Measurements from ENCODE around the gene EXOC3L4. TPM values are rescaled to one million over a fixed set of nuclear protein-coding genes. Genes with fewer than 3 reads are reported as not detected.
"Not testable (repeated sequence)": the region's sequence is repeated elsewhere in the genome, so short reads cannot be mapped to it uniquely, and the experiment has no call there.

EXOC3L4 gene
- total RNA-seq, 1 donor from 2014 or later = not detected

- no peaks in the 10 kb centered on the region for H3K27me3 ChIP-seq
- TF ChIP-seq, protein P1, sequence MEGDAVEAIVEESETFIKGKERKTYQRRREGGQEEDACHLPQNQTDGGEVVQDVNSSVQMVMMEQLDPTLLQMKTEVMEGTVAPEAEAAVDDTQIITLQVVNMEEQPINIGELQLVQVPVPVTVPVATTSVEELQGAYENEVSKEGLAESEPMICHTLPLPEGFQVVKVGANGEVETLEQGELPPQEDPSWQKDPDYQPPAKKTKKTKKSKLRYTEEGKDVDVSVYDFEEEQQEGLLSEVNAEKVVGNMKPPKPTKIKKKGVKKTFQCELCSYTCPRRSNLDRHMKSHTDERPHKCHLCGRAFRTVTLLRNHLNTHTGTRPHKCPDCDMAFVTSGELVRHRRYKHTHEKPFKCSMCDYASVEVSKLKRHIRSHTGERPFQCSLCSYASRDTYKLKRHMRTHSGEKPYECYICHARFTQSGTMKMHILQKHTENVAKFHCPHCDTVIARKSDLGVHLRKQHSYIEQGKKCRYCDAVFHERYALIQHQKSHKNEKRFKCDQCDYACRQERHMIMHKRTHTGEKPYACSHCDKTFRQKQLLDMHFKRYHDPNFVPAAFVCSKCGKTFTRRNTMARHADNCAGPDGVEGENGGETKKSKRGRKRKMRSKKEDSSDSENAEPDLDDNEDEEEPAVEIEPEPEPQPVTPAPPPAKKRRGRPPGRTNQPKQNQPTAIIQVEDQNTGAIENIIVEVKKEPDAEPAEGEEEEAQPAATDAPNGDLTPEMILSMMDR (IDR thresholded peaks at IDR 0.05) = no peak
- intact Hi-C loops (cut with DNase I) = no loop called here
- H3K36me3 ChIP-seq = no peaks in the 10 kb centered on the region
- no peak overlapping the region for H3K4me3 ChIP-seq
- H3K27ac ChIP-seq = peak overlapping the region; percentile 44 to 59
- peaks cover 0 to 20% of the 10 kb centered on the region in 2 donors for H3K4me1 ChIP-seq
- DNase-seq (ENCODE audit: low spot score in 2 of 2) = peak in 1 of 2 donors; percentile 81
- no peaks in the 10 kb centered on the region for H3K9me3 ChIP-seq
These were observed 23.6 kb downstream of the EXOC3L4 start for GRCh38 chr14:103118018-103118662.

DNA sequence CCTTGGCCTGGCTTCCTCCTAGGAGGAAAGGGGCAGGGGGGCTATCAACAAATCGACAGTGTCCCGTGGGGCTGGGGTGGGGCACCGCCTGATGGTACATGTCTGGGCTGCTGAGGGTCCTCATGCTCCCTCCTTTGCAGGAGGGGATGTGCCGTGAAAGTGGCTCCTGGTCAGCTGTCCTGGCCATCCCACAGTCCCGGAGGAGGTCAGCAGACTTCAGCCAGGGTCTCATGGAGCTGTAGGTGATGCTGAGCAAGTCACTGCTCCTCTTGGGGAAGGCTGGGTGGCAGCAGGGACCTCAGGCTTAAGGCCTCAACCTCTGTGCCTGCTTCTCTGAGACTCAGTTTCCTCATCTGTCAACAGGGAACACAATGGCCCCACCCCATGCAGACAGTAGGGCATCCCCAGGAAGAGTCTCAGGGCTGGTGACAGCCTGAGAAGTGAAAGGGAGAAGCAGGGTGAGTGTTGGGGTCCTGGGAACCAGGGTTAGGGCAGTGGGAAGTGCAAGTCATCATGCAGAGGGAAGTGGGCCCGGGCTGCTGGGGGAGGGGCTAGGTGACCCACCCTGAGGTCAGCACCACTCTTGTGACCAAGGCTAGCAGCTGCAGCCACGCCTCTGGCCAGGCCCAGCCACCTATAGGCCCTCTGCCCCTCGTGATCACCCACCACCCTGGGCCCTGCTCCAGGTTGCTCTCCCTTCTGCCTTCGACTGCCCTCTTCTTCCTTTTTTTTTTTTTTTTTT, 24.3 kb downstream of the EXOC3L4 start:
- peak overlapping the region; percentile 44 to 59 for H3K27ac ChIP-seq
- H3K36me3 ChIP-seq = no peaks in the 10 kb centered on the region
- DNase-seq (ENCODE audit: low spot score in 2 of 2) = peak; percentile 71 to 83
- no peaks in the 10 kb centered on the region for H3K9me3 ChIP-seq
- TF ChIP-seq, protein P1 (IDR thresholded peaks at IDR 0.05) = no peak
- H3K4me1 ChIP-seq = peaks cover 0 to 25% of the 10 kb centered on the region in 2 donors
- no peak overlapping the region for H3K4me3 ChIP-seq
- intact Hi-C loops (cut with DNase I) = no loop called here
- no peaks in the 10 kb centered on the region for H3K27me3 ChIP-seq

- H3K4me1 ChIP-seq = peaks cover 0 to 29% of the 10 kb centered on the region in 2 donors
- H3K27ac ChIP-seq; H3K4me3 ChIP-seq; H3K27me3 ChIP-seq; DNase-seq (ENCODE audit: low spot score in 2 of 2); H3K36me3 ChIP-seq; H3K9me3 ChIP-seq; intact Hi-C loops (cut with DNase I): not testable (repeated sequence)
These were observed 25.0 kb downstream of the EXOC3L4 start for GRCh38 chr14:103119527-103119926.

DNA sequence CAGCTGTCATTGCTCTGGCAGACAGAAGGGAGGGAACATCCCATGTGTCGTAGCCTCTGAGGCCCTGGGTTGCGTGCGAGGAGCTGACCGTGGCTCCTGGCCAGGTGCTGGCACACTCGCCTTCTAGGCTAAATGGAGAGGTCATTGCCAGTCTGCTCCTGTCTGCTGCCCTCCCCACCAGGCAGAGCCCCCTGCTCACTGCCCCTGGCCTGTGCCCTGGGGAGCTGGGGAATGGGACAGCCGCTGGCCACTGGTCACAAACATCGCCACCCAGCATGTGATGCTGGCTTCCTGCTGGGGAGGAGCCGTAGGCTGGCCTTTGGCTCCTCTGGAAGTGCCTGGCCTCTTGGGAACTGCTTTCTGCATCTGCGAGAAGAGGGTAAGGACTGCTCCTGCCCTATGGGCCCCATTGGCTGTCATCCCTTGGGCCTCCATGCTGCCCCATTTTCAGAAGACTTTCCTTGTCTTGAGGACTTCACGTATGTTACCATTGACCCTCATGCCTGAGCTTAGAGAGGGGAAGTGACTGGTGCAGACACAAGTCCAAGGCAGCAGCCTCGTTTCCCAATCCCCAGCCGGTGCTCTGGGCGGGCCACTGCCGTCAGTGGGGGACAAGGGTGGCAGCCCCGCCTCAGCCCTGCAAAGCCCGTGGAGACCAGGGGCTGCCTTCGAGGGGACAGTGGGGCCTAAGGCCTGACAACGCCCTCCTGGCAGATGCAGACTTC, 26.8 kb downstream of the EXOC3L4 start:
- Histone ChIP-seq H3K9me3 (no peaks in the 10 kb centered on the region), H3K4me3 (peak overlapping the region in 1 of 2 donors; percentile 74), H3K27ac (peak overlapping the region; percentile 69 to 86), H3K36me3 (no peaks in the 10 kb centered on the region), H3K4me1 (peaks cover 0 to 30% of the 10 kb centered on the region in 2 donors), H3K27me3 (no peaks in the 10 kb centered on the region)
- DNase-seq (ENCODE audit: low spot score in 2 of 2) = peak in 1 of 2 donors; percentile 78
- TF ChIP-seq, protein P1 (IDR thresholded peaks at IDR 0.05) = no peak
- intact Hi-C loops (cut with DNase I) = no loop called here

DNA sequence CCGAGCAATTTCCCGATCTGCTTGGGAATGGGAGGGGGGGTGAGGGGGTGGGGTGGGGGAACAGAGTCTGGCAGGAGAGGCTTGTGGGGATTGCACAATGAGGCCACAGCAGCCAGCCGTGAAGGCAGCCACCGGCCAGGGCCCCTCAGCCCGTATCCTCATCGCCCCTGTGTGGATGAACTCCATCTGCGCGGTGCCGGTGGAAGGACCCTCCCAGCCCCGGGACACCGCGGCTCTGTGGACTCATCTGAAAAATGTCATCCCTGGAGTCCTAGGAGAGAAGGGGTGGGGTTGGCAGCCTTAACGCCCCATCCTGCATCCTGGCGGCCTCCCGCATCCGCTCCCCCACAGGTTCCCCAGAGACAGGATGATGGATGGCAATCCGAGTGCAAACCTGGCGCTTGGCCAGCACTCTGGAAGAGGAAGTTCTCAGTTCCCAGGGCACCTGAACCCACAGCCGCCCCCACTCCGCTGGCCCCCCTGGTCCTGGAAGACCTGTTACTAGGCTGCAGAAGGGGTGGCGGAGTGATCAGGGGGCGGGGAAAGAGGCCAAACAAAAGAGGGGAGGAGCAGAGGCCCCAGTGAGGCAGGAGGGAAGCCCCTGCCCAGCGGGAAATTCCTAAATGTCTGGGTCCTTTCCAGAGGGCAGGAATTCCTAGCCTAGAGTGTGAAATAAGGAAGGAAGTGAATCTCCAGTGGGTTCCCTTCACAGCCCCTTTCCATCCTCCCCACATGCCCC, 27.5 kb downstream of the EXOC3L4 start:
- Histone ChIP-seq H3K36me3 (no peaks in the 10 kb centered on the region), H3K9me3 (no peaks in the 10 kb centered on the region), H3K27me3 (no peaks in the 10 kb centered on the region), H3K27ac (peak overlapping the region; percentile 69 to 86), H3K4me3 (peak overlapping the region; percentile 74 to 84), H3K4me1 (peaks cover 0 to 32% of the 10 kb centered on the region in 2 donors)
- DNase-seq (ENCODE audit: low spot score in 2 of 2) = peak; percentile 68 to 87
- TF ChIP-seq, protein P1 (IDR thresholded peaks at IDR 0.05) = no peak
- intact Hi-C loops (cut with DNase I) = no loop called here

All from ascending aorta (tissue), 2 donors.